ENCODE data around the gene CCDC106.

Gene CCDC106

GRCh38 chr19:55686311-55687050 lies 38.5 kb downstream of the CCDC106 start:
- no peak for DNase-seq

- DNase-seq, result no peak
Observed at GRCh38 chr19:55687281-55688201, 39.5 kb downstream of the CCDC106 start.

- peak; percentile 16 for DNase-seq
Observed at GRCh38 chr19:55688422-55689218, 40.6 kb downstream of the CCDC106 start.

- DNase-seq, result no peak
Observed at GRCh38 chr19:55689411-55690108, 41.5 kb downstream of the CCDC106 start.

- no peak for DNase-seq
Observed at GRCh38 chr19:55690109-55690768, 42.2 kb downstream of the CCDC106 start.

GRCh38 chr19:55690769-55691545 lies 42.9 kb downstream of the CCDC106 start:
- no peak for DNase-seq

GRCh38 chr19:55691561-55692481 lies 43.8 kb downstream of the CCDC106 start:
- no peak for DNase-seq

GRCh38 chr19:55692681-55693081 lies 44.7 kb downstream of the CCDC106 start:
- DNase-seq, result no peak

GRCh38 chr19:55693336-55693974 lies 45.4 kb downstream of the CCDC106 start:
- no peak for DNase-seq

GRCh38 chr19:55694241-55694655 lies 46.2 kb downstream of the CCDC106 start:
- no peak for DNase-seq

GRCh38 chr19:55694656-55695491 lies 46.9 kb downstream of the CCDC106 start:
- no peak for DNase-seq

- DNase-seq, result no peak
Observed at GRCh38 chr19:55695511-55696290, 47.7 kb downstream of the CCDC106 start.

GRCh38 chr19:55696301-55697068 lies 48.5 kb downstream of the CCDC106 start:
- DNase-seq, result no peak

GRCh38 chr19:55697069-55697440 lies 49.0 kb downstream of the CCDC106 start:
- no peak for DNase-seq

GRCh38 chr19:55697698-55698097 lies 49.7 kb downstream of the CCDC106 start:
- DNase-seq, result no peak

GRCh38 chr19:55698256-55698655 lies 50.2 kb downstream of the CCDC106 start:
- DNase-seq, result no peak

- no peak for DNase-seq
Observed at GRCh38 chr19:55699221-55699620, 51.2 kb downstream of the CCDC106 start.
